NOMO-1 treated with DMSO at 0.1 percent for 48 hours (cell line): ENCODE data around the gene PAIP2B.
A peak's percentile ranks its signal among the peaks of the same experiment; 100 is the strongest.
"Not testable (repeated sequence)": the region's sequence is repeated elsewhere in the genome, so short reads cannot be mapped to it uniquely, and the experiment has no call there.

ENCODE experiments used
- DNase-seq: peaks from one replicate; lab custom pipeline; 2025; ENCODE audit not compliant: unreplicated experiment; lab: John Stamatoyannopoulos, UW

The PAIP2B gene

GRCh38 chr2:71220743-71221142, 6.2 kb downstream of the PAIP2B start:
- DNase-seq = no peak

- DNase-seq = no peak
These were observed 10.4 kb downstream of the PAIP2B start for GRCh38 chr2:71216501-71216900.

GRCh38 chr2:71215447-71215846, 11.5 kb downstream of the PAIP2B start:
- no peak for DNase-seq

GRCh38 chr2:71212336-71212735, 14.6 kb downstream of the PAIP2B start:
- DNase-seq = no peak

GRCh38 chr2:71210292-71210691, 16.6 kb downstream of the PAIP2B start:
- no peak for DNase-seq

- no peak for DNase-seq
These were observed 18.1 kb downstream of the PAIP2B start for GRCh38 chr2:71208756-71209155.

- peak; percentile 2 for DNase-seq
These were observed 19.3 kb downstream of the PAIP2B start for GRCh38 chr2:71207601-71208000.

GRCh38 chr2:71206271-71206670, 20.6 kb downstream of the PAIP2B start:
- no peak for DNase-seq

GRCh38 chr2:71191570-71191943, 35.3 kb downstream of the PAIP2B start:
- DNase-seq = peak; percentile 35

- DNase-seq = peak; percentile 7
These were observed 36.0 kb downstream of the PAIP2B start for GRCh38 chr2:71190656-71191569.

- DNase-seq = no peak
These were observed 39.3 kb downstream of the PAIP2B start for GRCh38 chr2:71187589-71187988.

GRCh38 chr2:71186973-71187372, 39.9 kb downstream of the PAIP2B start:
- no peak for DNase-seq

- peak; percentile 26 for DNase-seq
These were observed 43.4 kb downstream of the PAIP2B start for GRCh38 chr2:71183306-71184115.

- no peak for DNase-seq
These were observed 45.6 kb downstream of the PAIP2B start for GRCh38 chr2:71181316-71181715.

GRCh38 chr2:71178836-71179235, 48.1 kb downstream of the PAIP2B start:
- DNase-seq = not testable (repeated sequence)

GRCh38 chr2:71174207-71174606, 52.7 kb downstream of the PAIP2B start:
- DNase-seq = peak; percentile 34

- DNase-seq = no peak
These were observed 53.8 kb downstream of the PAIP2B start for GRCh38 chr2:71173096-71173495.

- DNase-seq = no peak
These were observed 60.1 kb downstream of the PAIP2B start for GRCh38 chr2:71166812-71167211.

GRCh38 chr2:71157124-71157793, 69.6 kb downstream of the PAIP2B start:
- DNase-seq = peak; percentile 18

GRCh38 chr2:71156573-71156972, 70.3 kb downstream of the PAIP2B start:
- DNase-seq = no peak

GRCh38 chr2:71155846-71156245, 71.1 kb downstream of the PAIP2B start:
- DNase-seq = no peak
